Neural progenitor cell (in vitro differentiated cells): Measurements from ENCODE around the gene TP73. TPM values are rescaled to one million over a fixed set of nuclear protein-coding genes. Genes with fewer than 3 reads are reported as not detected.
A peak's percentile ranks its signal among the peaks of the same experiment; 100 is the strongest.

Experiments
- DNase-seq: peaks from one replicate; pipeline ENCODE4 v3.0.0-alpha.2; 2016; ENCODE audit warnings: low spot score
- H2AFZ ChIP-seq: fragments of 200-600 bp; sonication (generic); replicated peaks from 2 replicates; pipeline ENCODE4 v1.6.1; 2016; ENCODE audit warnings: antibody characterized with exemption
- H3F3A ChIP-seq: fragments of 200-600 bp; sonication (generic); 2 replicates; pipeline ENCODE4 v1.6.1; 2016; ENCODE audit warnings: antibody characterized with exemption, low read depth
- H3K27ac ChIP-seq: fragments of 200-600 bp; sonication (generic); 2 replicates; pipeline ENCODE4 v1.5.1; 2016; ENCODE audit warnings: mild to moderate bottlenecking
- H3K27me3 ChIP-seq: fragments of 200-600 bp; sonication (generic); 2 replicates; pipeline ENCODE4 v1.6.1; 2016; ENCODE audit warnings: mild to moderate bottlenecking, moderate library complexity
- H3K36me3 ChIP-seq: fragments of 200-600 bp; sonication (generic); 2 replicates; pipeline ENCODE4 v1.5.1; 2016
- H3K4me1 ChIP-seq: fragments of 200-600 bp; sonication (generic); 2 replicates; pipeline ENCODE4 v1.6.1; 2016; ENCODE audit warnings: mixed run types
- H3K4me2 ChIP-seq: fragments of 200-600 bp; sonication (generic); 2 replicates; pipeline ENCODE4 v1.6.1; 2016
- H3K4me3 ChIP-seq: fragments of 200-600 bp; sonication (generic); 2 replicates; pipeline ENCODE4 v1.5.1; 2016
- H3K79me2 ChIP-seq: fragments of 200-600 bp; sonication (generic); 2 replicates; pipeline ENCODE4 v1.6.1; 2016; ENCODE audit warnings: low read depth
- H3K9ac ChIP-seq: fragments of 200-600 bp; sonication (generic); 2 replicates; pipeline ENCODE4 v1.6.1; 2016
- H3K9me3 ChIP-seq: fragments of 200-600 bp; sonication (generic); 2 replicates; pipeline ENCODE4 v1.5.1; 2016; ENCODE audit warnings: low read depth
- H4K20me1 ChIP-seq: fragments of 200-600 bp; sonication (generic); 2 replicates; pipeline ENCODE4 v1.6.1; 2016; ENCODE audit warnings: low read depth
- H3K27ac Mint-ChIP-seq: 3 replicates; pipeline ENCODE4 v1.8.0; 2021; ENCODE audit warnings: mixed read lengths
- H3K27me3 Mint-ChIP-seq: 2 replicates; pipeline ENCODE4 v1.8.0; 2022; ENCODE audit warnings: low read depth, mild to moderate bottlenecking, inconsistent platforms, moderate library complexity, mixed read lengths; ENCODE audit not compliant: insufficient read depth
- H3K36me3 Mint-ChIP-seq: 3 replicates; pipeline ENCODE4 v1.8.0; 2021; ENCODE audit warnings: mixed read lengths
- H3K4me1 Mint-ChIP-seq: 3 replicates; pipeline ENCODE4 v1.8.0; 2021; ENCODE audit warnings: mixed read lengths
- H3K4me3 Mint-ChIP-seq: 3 replicates; pipeline ENCODE4 v1.8.0; 2021; ENCODE audit warnings: mild to moderate bottlenecking, moderate library complexity, mixed read lengths
- H3K9me3 Mint-ChIP-seq: 3 replicates; pipeline ENCODE4 v1.8.0; 2020; ENCODE audit warnings: mixed read lengths
- EZH2 ChIP-seq: fragments of 200-600 bp; sonication (generic); IDR thresholded peaks from 2 replicates; pipeline ENCODE4 v1.6.1; 2017; ENCODE audit warnings: antibody characterized with exemption, mild to moderate bottlenecking, moderate library complexity
- EZH2phosphoT487 ChIP-seq: fragments of 200-600 bp; sonication (generic); IDR thresholded peaks from 2 replicates; pipeline ENCODE4 v1.6.1; 2017; ENCODE audit warnings: antibody characterized with exemption
- total RNA-seq: library from RNA; depleted of rRNA; stranded (reverse); fragments of >200 nt; gene quantifications from 2 replicates; pipeline ENCODE4 v1.2.3, GENCODE V29; 2015; ENCODE audit warnings: low replicate concordance
- TF ChIP-seq, protein P1 (sequence below): fragments of 200-600 bp; sonication (generic); IDR thresholded peaks from 2 replicates; pipeline ENCODE4 v1.5.1; 2017; ENCODE audit warnings: antibody characterized with exemption, mild to moderate bottlenecking

Gene TP73
- total RNA-seq, 1 donor from 2014 or later = not detected

DNA sequence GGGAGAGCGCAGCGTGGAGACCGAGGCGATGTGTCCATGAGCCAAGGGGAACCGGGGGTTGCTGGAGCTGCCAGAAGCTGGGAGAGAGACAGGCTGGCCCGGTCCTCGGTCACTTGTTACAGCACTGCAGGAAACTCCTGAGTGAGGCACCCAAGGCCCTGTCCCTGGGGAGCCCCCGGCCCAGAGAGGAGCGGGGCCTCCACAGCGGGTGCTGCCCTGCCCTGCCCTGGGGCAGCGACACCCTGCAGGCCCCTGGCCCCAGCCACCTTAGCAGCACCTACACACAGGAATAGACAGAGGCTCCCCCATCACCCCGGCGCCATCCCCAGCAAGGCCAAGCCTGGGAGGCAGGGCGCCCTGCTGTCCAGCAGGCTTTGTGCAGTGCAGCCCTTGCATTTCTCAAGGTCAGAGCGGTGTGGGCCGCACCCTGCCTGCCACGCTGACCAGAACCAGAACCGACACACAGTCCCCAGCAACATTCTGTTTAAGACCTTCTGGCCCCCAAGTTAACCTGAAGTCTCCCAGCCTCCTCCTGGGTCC lies 34.4 kb upstream of the TP73 start:
- Mint-ChIP-seq H3K4me3 (no peak overlapping the region), H3K36me3 (no peaks in the 10 kb centered on the region), H3K27me3 (peaks cover 10% of the 10 kb centered on the region), H3K9me3 (no peaks in the 10 kb centered on the region), H3K4me1 (peaks cover 37% of the 10 kb centered on the region), H3K27ac (peak overlapping the region; percentile 87)
- Histone ChIP-seq H3K36me3 (no peaks in the 10 kb centered on the region), H3K4me3 (no peak overlapping the region), H3F3A (peaks cover 9% of the 10 kb centered on the region), H4K20me1 (peaks cover 10% of the 10 kb centered on the region), H3K27me3 (peaks cover 18% of the 10 kb centered on the region), H3K4me1 (peaks cover 9% of the 10 kb centered on the region), H3K9me3 (no peaks in the 10 kb centered on the region), H3K79me2 (no peaks in the 10 kb centered on the region), H3K9ac (no peak overlapping the region), H3K27ac (no peak overlapping the region), H2AFZ (no peak overlapping the region), H3K4me2 (no peak overlapping the region)
- TF ChIP-seq EZH2phosphoT487 (no peak), EZH2 (no peak)
- TF ChIP-seq, protein P1, sequence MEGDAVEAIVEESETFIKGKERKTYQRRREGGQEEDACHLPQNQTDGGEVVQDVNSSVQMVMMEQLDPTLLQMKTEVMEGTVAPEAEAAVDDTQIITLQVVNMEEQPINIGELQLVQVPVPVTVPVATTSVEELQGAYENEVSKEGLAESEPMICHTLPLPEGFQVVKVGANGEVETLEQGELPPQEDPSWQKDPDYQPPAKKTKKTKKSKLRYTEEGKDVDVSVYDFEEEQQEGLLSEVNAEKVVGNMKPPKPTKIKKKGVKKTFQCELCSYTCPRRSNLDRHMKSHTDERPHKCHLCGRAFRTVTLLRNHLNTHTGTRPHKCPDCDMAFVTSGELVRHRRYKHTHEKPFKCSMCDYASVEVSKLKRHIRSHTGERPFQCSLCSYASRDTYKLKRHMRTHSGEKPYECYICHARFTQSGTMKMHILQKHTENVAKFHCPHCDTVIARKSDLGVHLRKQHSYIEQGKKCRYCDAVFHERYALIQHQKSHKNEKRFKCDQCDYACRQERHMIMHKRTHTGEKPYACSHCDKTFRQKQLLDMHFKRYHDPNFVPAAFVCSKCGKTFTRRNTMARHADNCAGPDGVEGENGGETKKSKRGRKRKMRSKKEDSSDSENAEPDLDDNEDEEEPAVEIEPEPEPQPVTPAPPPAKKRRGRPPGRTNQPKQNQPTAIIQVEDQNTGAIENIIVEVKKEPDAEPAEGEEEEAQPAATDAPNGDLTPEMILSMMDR = no peak
- no peak for DNase-seq

DNA sequence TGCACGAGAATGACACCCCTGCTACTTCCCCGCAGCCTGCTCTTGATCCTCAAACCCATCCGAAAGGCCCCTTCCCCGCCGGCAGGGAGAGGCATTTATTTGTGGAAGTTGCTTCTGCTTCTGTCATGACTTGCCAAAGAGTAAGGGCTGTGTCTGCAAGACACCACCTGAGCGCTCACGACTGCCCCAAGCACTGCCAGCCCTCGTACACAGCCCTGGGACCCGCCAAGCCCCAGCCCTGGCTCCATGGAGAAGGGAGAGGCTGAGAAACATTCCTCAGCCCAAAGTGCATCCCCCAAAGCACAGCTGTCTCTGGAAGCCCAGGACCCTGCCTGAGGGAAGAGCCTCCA lies 33.8 kb upstream of the TP73 start:
- H3K27ac ChIP-seq = no peak overlapping the region
- no peaks in the 10 kb centered on the region for H3K36me3 ChIP-seq
- H3K4me1 Mint-ChIP-seq = peaks cover 36% of the 10 kb centered on the region
- H3K4me3 Mint-ChIP-seq = no peak overlapping the region
- H3K9me3 ChIP-seq = no peaks in the 10 kb centered on the region
- H3K9ac ChIP-seq = no peak overlapping the region
- H3K4me3 ChIP-seq = no peak overlapping the region
- no peak overlapping the region for H3K27ac Mint-ChIP-seq
- TF ChIP-seq, protein P1 = no peak
- TF ChIP-seq EZH2 = no peak
- H3K36me3 Mint-ChIP-seq = no peaks in the 10 kb centered on the region
- peaks cover 16% of the 10 kb centered on the region for H3K27me3 ChIP-seq
- no peaks in the 10 kb centered on the region for H3K9me3 Mint-ChIP-seq
- H3K4me2 ChIP-seq = no peak overlapping the region
- peaks cover 13% of the 10 kb centered on the region for H3K4me1 ChIP-seq
- no peaks in the 10 kb centered on the region for H3K79me2 ChIP-seq
- no peak for DNase-seq
- peaks cover 7% of the 10 kb centered on the region for H3K27me3 Mint-ChIP-seq
- H4K20me1 ChIP-seq = peaks cover 10% of the 10 kb centered on the region
- H3F3A ChIP-seq = peaks cover 9% of the 10 kb centered on the region
- no peak overlapping the region for H2AFZ ChIP-seq

DNA sequence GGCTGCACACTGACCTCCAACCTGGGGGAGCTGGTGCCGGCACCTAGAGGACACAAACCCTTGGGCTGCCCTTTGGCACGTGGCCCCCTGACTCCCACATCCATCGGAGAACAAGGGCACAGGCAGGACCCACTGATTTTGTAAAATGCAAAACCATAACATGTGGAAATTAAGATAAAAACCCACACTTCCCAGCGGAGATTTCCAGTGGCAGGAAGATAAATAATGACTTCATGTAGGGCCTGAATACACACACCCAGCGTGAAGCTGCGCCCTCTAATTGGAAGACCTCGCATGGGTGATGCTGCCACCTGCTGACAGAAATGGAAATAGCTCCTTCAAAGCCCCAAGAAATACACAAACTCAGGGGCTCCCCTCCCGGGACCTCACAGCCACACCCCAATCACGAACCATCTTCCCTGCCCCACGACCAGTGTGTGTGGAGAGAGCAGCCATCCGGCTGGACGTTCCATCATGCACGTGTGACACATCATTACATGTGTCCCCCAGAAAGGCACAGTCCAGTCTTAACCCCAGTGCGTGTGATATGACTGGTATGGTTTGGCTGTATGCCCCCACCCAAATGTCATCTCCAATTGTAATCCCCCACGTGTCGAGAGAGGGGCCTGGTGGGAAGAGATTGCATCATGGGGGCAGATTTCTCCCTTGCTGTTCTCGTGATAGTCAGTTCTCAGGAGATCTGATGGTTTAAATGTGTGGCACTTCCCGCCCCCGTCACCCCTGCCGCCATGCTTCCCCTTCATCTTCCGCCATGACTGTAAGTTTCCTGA lies 33.2 kb upstream of the TP73 start:
- Mint-ChIP-seq H3K27me3 (peaks cover 6% of the 10 kb centered on the region), H3K27ac (no peak overlapping the region), H3K36me3 (no peaks in the 10 kb centered on the region), H3K4me3 (no peak overlapping the region), H3K4me1 (peaks cover 36% of the 10 kb centered on the region), H3K9me3 (no peaks in the 10 kb centered on the region)
- Histone ChIP-seq H3K4me1 (peaks cover 18% of the 10 kb centered on the region), H4K20me1 (peaks cover 10% of the 10 kb centered on the region), H3K79me2 (no peaks in the 10 kb centered on the region), H3K36me3 (no peaks in the 10 kb centered on the region), H3F3A (peaks cover 9% of the 10 kb centered on the region), H3K9ac (no peak overlapping the region), H2AFZ (no peak overlapping the region), H3K27ac (no peak overlapping the region), H3K4me3 (no peak overlapping the region), H3K4me2 (no peak overlapping the region), H3K27me3 (peaks cover 21% of the 10 kb centered on the region), H3K9me3 (no peaks in the 10 kb centered on the region)
- peak; percentile 90 for DNase-seq
- TF ChIP-seq EZH2 (no peak), EZH2phosphoT487 (no peak)
- TF ChIP-seq, protein P1 = peak; percentile 84
